GM10266 (cell line): ENCODE results near the gene CHST3.

Source experiments
- DNase-seq: peaks from one replicate; pipeline ENCODE4 v3.0.0; 2012; ENCODE audit errors: extremely low spot score
- TF ChIP-seq, protein P1 (sequence below): IDR thresholded peaks from 2 replicates; pipeline ENCODE4 v1.5.1; 2012; ENCODE audit warnings: mild to moderate bottlenecking, low read depth; ENCODE audit not compliant: control insufficient read depth, insufficient read depth; ENCODE audit errors: missing control alignments

Gene CHST3

DNA sequence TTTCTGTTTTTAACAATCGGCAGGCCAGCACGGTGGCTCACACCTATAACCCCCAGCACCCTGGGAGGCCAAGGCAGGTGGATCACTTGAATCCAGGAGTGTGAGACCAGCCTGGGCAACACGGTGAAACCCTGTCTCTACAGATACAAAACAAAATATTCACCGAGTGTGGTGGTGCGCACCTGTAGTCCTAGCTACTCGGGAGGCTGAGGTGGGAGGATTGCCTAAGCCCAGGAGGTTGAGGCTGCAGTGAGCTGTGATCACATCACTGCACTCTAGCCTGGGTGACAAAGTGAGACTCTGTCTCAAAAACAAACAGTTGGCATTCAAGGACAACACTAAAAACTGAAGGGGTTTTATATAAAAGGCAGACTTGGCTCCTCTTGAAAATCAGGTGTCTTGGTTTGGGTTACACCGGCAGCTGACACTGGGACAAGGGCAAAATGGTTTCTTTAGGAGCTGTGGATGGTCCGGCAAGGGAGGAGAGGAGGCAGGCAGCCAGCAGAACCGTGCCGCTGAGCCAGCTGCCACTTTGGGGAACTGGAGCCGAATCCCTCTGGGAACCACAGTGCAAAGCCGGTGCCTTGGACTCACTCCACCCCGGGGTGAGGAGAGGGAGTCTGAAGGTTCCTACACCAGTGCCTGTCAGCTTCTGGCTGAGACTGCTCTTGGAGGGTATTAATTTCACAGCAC, 52.6 kb downstream of the CHST3 start:
- no peak for DNase-seq
- TF ChIP-seq, protein P1, sequence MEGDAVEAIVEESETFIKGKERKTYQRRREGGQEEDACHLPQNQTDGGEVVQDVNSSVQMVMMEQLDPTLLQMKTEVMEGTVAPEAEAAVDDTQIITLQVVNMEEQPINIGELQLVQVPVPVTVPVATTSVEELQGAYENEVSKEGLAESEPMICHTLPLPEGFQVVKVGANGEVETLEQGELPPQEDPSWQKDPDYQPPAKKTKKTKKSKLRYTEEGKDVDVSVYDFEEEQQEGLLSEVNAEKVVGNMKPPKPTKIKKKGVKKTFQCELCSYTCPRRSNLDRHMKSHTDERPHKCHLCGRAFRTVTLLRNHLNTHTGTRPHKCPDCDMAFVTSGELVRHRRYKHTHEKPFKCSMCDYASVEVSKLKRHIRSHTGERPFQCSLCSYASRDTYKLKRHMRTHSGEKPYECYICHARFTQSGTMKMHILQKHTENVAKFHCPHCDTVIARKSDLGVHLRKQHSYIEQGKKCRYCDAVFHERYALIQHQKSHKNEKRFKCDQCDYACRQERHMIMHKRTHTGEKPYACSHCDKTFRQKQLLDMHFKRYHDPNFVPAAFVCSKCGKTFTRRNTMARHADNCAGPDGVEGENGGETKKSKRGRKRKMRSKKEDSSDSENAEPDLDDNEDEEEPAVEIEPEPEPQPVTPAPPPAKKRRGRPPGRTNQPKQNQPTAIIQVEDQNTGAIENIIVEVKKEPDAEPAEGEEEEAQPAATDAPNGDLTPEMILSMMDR, result no peak

DNA sequence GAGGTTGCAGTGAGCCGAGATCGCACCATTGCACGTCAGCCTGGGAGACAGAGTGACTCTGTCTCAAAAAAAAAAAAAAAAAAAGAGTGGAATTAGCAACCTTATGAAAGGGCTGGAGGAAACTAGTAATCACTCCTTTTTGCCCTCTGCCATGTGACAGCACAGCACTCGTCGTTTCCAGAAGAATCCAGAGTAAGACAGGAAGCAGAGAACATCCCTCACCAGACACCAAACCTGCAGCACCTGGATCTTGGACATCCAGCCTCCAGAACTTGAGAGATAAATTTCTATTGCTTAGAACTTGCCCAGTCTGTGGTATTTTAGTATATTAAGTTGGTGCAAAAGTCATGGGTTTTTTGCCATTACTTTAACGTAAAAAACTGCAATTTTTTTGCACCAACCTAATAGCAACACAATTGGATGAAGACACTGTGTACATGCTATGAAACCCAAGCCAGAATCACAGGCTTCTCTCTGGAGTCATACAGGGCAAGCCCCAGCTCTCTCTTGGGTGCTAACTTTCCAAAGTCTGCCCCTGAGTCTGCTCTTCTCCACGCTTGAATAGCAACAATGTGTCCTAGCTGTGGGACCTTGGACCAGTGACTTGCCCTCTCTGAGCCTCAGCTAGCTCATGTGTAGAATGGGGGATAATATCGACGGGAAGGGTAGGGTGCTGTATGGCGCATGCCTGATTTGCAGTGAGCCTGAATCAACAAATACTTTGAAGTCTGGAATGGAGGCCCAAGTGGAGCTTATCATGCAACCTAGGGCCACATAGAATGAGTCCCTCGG, 55.1 kb downstream of the CHST3 start:
- DNase-seq, result no peak
- TF ChIP-seq, protein P1, result no peak

GRCh38 chr10:72020914-72021809, 57.0 kb downstream of the CHST3 start:
- TF ChIP-seq, protein P1, result no peak
- DNase-seq, result no peak

DNA sequence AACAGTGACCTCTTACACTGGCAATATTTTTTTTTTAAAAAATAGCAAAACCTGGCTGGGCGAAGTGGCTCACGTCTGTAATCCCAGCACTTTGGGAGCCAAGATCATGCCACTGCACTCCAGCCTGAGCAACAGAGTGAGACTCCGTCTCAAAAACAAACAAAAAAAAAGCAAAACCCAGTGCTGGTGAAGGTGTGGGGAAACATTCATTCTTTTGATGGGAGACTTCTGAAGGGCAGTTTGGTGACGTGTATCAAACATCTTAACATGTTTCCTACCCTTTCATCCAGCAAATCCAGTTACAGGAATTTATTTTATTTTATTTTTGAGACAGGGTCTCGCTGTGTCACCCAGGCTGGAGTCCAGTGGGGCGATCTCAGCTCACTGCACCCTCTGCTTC, 58.0 kb downstream of the CHST3 start:
- DNase-seq, result no peak

GRCh38 chr10:72024596-72024995, 60.4 kb downstream of the CHST3 start:
- TF ChIP-seq, protein P1, result no peak
- no peak for DNase-seq

More for the DNA sequence above, 58.0 kb downstream of the CHST3 start:
- TF ChIP-seq, protein P1, result no peak

- DNase-seq, result no peak
- TF ChIP-seq, protein P1, result no peak
Observed at GRCh38 chr10:72025400-72025799, 61.2 kb downstream of the CHST3 start.

GRCh38 chr10:72025832-72026231, 61.6 kb downstream of the CHST3 start:
- TF ChIP-seq, protein P1, result no peak
- no peak for DNase-seq
